Fibroblast of villous mesenchyme (primary cell): ENCODE results near the gene XPNPEP2. TPM values are rescaled to one million over a fixed set of nuclear protein-coding genes. Genes with fewer than 3 reads are reported as not detected.

Experiments
- DNase-seq: peaks from one replicate; pipeline ENCODE4 v3.0.0-alpha.2; 2010; ENCODE audit warnings: low read depth
- H3K4me3 ChIP-seq: 2 replicates; pipeline ENCODE4 v1.5.1; 2011; ENCODE audit warnings: low read depth, mild to moderate bottlenecking, low read length
- small RNA-seq: library from RNA; depleted of rRNA; stranded (forward); fragments of <200 nt; gene quantifications from one replicate; pipeline ENCODE3, GENCODE V24; 2012
- total RNA-seq: library from RNA; depleted of rRNA; stranded (reverse); fragments of >200 nt; gene quantifications from 2 replicates; pipeline ENCODE4 v1.2.3, GENCODE V29; 2012
- TF ChIP-seq, protein P1 (sequence below): IDR thresholded peaks from 2 replicates; pipeline ENCODE4 v1.5.1; 2012; ENCODE audit warnings: low read depth, mild to moderate bottlenecking, low read length; ENCODE audit not compliant: insufficient read depth

XPNPEP2 gene
- total RNA-seq, 1 donor, result not detected

DNA sequence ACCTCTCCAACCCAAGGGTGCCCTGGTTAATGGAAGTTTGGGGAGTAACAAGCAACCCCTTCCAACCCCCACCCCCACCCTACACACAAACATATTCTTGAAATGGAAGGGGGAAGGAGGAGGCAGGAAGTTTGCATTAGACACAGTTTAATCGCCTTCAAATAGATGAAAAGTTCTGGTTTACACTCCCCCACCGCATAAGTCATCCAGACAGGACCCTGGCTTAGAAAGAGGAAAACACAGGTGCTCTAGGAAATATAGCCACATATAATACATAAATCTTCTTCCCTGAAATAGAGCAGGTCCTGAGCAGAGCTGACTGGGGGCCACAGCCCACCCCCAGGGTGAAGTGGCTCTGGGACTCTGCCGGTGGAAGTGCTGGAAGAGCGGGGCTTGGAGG is 66.0 kb downstream of the XPNPEP2 start:
- no peak for DNase-seq
- TF ChIP-seq, protein P1, sequence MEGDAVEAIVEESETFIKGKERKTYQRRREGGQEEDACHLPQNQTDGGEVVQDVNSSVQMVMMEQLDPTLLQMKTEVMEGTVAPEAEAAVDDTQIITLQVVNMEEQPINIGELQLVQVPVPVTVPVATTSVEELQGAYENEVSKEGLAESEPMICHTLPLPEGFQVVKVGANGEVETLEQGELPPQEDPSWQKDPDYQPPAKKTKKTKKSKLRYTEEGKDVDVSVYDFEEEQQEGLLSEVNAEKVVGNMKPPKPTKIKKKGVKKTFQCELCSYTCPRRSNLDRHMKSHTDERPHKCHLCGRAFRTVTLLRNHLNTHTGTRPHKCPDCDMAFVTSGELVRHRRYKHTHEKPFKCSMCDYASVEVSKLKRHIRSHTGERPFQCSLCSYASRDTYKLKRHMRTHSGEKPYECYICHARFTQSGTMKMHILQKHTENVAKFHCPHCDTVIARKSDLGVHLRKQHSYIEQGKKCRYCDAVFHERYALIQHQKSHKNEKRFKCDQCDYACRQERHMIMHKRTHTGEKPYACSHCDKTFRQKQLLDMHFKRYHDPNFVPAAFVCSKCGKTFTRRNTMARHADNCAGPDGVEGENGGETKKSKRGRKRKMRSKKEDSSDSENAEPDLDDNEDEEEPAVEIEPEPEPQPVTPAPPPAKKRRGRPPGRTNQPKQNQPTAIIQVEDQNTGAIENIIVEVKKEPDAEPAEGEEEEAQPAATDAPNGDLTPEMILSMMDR, result no peak
- H3K4me3 ChIP-seq, result no peak overlapping the region

DNA sequence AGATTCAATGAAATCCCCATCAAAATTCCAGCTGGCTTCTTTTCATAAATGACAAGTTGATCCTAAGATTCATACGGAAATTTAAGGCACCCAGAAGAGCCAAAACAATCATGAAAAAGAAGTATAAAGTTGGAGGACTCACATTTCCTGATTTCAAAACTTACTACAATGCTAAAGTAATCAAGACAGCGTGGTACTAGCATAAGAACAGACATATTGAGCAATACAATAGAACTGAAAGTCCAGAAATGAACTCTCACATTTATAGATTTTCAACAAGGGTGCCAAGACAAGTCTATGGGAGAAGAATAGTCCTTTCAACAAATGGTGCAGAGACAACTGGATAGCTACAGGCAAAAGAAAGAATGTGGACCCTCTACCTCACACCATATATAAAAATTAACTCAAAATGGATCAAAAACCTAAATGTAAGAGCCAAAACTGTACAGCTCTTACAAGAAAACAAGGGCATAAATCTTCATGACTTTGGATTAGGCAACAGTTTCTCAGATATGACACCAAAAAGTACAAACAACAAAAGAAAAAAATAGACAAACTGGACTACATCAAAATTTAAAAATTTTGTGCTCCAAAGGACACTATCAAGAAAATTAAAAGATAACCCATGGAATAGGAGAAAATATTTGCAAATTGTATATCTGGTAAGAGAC is 69.5 kb downstream of the XPNPEP2 start:
- DNase-seq, result peak; percentile 58
- H3K4me3 ChIP-seq, result no peak overlapping the region
- TF ChIP-seq, protein P1, result no peak

DNA sequence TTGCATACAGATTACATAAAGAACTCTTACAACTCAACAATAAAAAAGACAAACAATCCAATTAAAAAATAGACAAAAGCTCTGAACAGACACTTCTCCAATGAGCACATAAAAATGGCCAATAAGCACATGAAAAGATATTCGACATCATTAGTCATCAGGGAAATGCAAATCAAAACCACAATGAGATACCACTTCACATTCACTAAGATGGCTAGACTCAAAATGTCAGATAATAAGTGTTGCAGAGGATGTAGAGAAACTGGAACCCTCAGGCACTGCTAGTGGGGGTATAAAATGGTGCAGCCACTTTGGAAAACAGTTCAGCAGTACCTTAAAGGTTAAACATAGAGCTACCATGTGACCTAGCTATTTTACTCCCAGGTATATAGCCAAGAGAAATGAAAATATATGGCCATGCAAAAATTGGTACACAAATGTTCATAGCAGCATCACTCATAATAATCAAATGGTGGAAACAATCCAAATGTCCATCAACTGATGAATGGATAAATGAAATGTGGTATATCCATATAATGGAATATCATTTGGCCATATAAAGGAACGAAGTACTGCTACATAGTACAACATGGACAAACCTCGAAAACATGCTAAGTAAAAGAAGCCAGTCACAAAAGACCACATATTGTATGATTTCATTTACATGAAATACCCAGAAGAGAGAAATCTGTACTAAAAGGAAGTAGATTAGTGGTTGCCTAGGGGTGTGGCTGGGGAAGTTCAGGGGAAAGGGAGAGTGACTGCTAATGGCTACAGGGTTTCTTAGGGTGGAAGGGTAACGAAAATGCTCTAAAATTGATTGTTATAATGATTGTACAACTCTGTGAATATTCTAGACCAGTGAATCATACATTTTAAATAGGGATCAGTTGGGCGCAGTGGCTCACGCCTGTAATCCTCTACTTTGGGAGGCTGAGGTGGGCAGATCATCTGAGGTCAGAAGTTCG is 70.3 kb downstream of the XPNPEP2 start:
- TF ChIP-seq, protein P1, result no peak
- H3K4me3 ChIP-seq, result no peak overlapping the region
- peak; percentile 12 for DNase-seq

DNA sequence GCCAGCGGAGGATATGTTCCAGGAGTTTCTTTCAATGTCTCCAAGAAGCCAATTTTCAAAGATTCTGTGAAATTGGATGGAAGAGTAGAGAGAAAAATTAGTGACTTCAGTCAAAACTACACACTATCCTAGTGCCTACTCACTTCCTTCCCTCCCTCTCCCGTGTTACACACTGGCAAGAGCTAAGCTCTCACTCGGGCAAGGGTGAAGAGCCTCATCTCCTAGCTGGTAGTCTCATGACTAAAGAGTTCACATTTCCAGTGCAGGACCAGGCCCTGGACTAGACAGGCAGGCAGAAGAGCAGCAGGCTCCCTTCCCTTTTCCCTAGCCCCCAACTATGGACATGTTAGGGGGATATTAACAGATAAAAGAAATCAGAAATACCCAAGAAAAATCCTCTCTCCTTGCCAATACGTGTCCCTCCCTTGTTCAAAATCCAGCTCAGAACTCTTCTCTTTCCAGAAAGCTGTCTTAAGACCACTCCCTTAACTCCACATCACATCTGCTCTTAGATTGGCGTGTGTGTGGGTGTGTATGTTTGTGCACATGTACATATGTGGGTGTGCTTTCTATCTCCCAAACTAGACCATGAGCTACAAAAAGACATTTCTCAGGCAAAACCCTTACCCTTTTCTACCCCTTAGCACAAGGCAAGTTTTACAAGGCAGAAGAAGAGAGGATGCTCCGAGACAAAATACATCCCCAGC is 75.0 kb downstream of the XPNPEP2 start:
- TF ChIP-seq, protein P1, result no peak
- no peak overlapping the region for H3K4me3 ChIP-seq
- DNase-seq, result no peak

DNA sequence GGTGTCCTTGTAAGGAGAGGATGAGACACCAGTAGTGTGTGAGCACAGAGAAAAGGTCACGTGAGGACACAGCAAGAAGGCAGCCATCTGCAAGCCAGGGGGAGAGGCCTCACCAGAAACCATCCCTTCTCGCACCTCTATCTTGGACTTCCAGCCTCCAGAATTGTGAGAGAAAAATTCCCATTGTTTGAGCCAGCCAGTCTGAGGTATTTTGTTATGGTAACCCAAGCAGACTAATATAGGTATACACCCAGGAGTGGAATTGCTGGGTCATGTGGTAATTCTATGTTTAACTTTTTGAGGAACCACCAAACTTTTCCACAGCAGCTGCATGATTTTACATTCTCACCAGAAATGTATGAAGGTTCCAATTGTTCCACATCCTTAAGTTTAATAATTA is 79.3 kb downstream of the XPNPEP2 start:
- TF ChIP-seq, protein P1, result no peak
- no peak overlapping the region for H3K4me3 ChIP-seq
- peak; percentile 4 for DNase-seq

Small RNA genes within 50 kb of the gene (small RNA-seq; reads per million reads assigned to genes)
- not detected for gene RF00017

Other genes with a start within 250 kb of the XPNPEP2 start
- gene SMARCA1, start 215.5 kb upstream of the XPNPEP2 start, total RNA-seq, result 64.7 and 93.3 TPM in 2 replicates
- gene OCRL, start 198.7 kb upstream of the XPNPEP2 start, total RNA-seq, result 17.7 and 24.6 TPM in 2 replicates
- gene APLN, start 84.0 kb upstream of the XPNPEP2 start, total RNA-seq, result under 0.01 TPM in 2 replicates
- gene SASH3, start 41.0 kb downstream of the XPNPEP2 start, total RNA-seq, result not detected in 2 replicates
- gene ZDHHC9, start 104.9 kb downstream of the XPNPEP2 start, total RNA-seq, result 15.8 and 22.0 TPM in 2 replicates
- gene UTP14A, start 167.2 kb downstream of the XPNPEP2 start, total RNA-seq, result 16.1 and 16.4 TPM in 2 replicates
- gene BCORL1, start 243.7 kb downstream of the XPNPEP2 start, total RNA-seq, result 1.3 and 2.6 TPM in 2 replicates